ENCODE measurements around the gene NBR1.
"Not testable (repeated sequence)": the region's sequence is repeated elsewhere in the genome, so short reads cannot be mapped to it uniquely, and the experiment has no call there.

- TF ChIP-seq CTCF, POLR2AphosphoS5, POLR2A, EP300 (IDR thresholded peaks at IDR 0.05): not testable (repeated sequence)
These were observed 11.1 kb upstream of the NBR1 start for GRCh38 chr17:43159957-43160356.

Measured in sigmoid colon (tissue), 4 donors.